ENCODE data around the gene SFRP5.
A peak's percentile ranks its signal among the peaks of the same experiment; 100 is the strongest.

The SFRP5 gene

DNA sequence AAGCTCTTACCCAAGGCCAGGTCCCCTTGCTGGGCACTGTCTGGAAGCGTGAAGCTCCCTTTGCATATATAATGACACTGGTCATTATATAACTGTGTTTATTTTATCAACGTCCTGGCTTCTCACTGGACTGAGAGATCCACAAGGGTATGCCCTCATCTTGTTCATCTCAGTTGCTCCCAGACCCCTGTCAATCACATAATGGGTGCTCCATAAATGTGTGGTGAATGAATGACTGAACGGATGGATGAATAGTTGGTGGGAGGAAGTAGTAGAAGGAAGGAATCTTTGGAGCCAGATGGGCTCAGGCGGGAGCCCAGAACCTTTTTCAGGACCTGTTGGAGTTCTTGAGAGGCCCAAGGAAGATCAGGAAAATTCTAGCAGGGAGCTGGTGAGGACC is 7.7 kb upstream of the SFRP5 start:
- DNase-seq, result no peak
- Histone ChIP-seq H4K8ac (ENCODE audit: low read depth, low read length) (no peak overlapping the region), H3K56ac (ENCODE audit: low read length) (no peak overlapping the region), H4K5ac (ENCODE audit: low read length) (no peak overlapping the region), H2BK15ac (replicated peaks; ENCODE audit: low read depth) (no peak overlapping the region), H3K4me3 (ENCODE audit: low read length) (no peak overlapping the region), H2BK5ac (ENCODE audit: low read length) (no peak overlapping the region), H3K4me1 (ENCODE audit: control insufficient read depth, low read depth, low read length) (peaks cover 8% of the 10 kb centered on the region), H3K18ac (ENCODE audit: low read length) (no peak overlapping the region), H2AK5ac (ENCODE audit: low read length) (no peak overlapping the region), H2BK120ac (ENCODE audit: low read depth, low read length) (no peak overlapping the region), H3K23ac (ENCODE audit: low read length) (no peak overlapping the region), H3K36me3 (ENCODE audit: control insufficient read depth, insufficient read depth, low read length) (no peaks in the 10 kb centered on the region), H3K27me3 (ENCODE audit: insufficient read depth, low read length, poor library complexity) (no peaks in the 10 kb centered on the region), H3K9ac (ENCODE audit: low read length) (no peak overlapping the region), H3K27ac (ENCODE audit: low read depth, low read length) (no peak overlapping the region), H3K4ac (ENCODE audit: low read depth, low read length) (no peak overlapping the region), H3K4me2 (ENCODE audit: low read length) (no peak overlapping the region), H3K79me2 (ENCODE audit: control insufficient read depth, insufficient read depth, low read length) (no peaks in the 10 kb centered on the region), H3K79me1 (ENCODE audit: low read length) (no peaks in the 10 kb centered on the region)
- WGBS (ENCODE audit: extremely low coverage, insufficient coverage, low lambda C conversion rate), result no CpG with 5 or more reads among the region's 4 CpGs

DNA sequence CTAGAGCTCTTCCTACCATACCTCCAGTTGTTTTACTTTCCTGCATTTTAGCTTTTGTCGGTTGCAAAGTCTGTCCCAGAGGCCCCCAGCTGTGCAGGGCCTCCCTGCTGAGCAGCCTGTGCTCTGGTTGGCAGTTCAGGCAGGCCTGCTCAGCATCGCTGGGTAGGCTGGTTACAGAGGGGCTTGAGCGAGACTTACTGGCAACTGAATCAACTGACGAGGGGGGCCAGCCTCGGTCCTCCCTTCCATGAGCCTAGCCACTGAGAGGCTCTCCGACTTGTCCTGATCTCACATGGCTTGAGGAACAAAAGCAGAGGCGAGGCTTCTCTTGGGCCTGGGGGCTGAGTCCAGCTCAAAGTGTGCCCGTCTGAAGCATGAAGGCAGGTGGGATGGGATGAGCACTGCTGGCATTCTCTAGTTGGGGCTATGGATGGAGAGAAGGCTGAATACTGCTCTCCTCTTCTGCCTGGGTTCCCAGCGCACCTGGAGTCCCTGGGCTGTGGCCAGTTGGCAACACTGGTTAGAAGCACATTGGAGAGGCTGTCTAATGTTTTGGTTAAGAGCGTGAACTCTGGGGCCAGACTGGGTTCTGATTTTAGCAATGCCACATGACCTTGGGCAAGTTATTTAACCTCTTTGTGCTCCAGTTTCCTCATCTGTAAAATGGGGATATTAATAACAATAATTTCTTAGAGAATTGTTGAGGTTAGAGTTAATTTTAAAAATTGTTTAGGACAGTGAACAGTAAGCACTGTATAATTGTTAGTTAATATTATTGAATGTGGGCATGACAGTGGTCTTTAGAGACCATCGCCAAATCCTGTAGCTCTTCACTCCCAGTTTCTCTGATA is 6.9 kb upstream of the SFRP5 start:
- Histone ChIP-seq H3K27ac (ENCODE audit: low read depth, low read length) (no peak overlapping the region), H3K9ac (ENCODE audit: low read length) (no peak overlapping the region), H3K4me3 (ENCODE audit: low read length) (no peak overlapping the region), H3K56ac (ENCODE audit: low read length) (no peak overlapping the region), H3K79me2 (ENCODE audit: control insufficient read depth, insufficient read depth, low read length) (no peaks in the 10 kb centered on the region), H2BK15ac (replicated peaks; ENCODE audit: low read depth) (no peak overlapping the region), H4K8ac (ENCODE audit: low read depth, low read length) (no peak overlapping the region), H2BK120ac (ENCODE audit: low read depth, low read length) (no peak overlapping the region), H3K4me1 (ENCODE audit: control insufficient read depth, low read depth, low read length) (peaks cover 8% of the 10 kb centered on the region), H3K23ac (ENCODE audit: low read length) (no peak overlapping the region), H3K4ac (ENCODE audit: low read depth, low read length) (no peak overlapping the region), H2AK5ac (ENCODE audit: low read length) (no peak overlapping the region), H3K18ac (ENCODE audit: low read length) (no peak overlapping the region), H3K27me3 (ENCODE audit: insufficient read depth, low read length, poor library complexity) (no peaks in the 10 kb centered on the region), H2BK5ac (ENCODE audit: low read length) (no peak overlapping the region), H4K5ac (ENCODE audit: low read length) (no peak overlapping the region), H3K79me1 (ENCODE audit: low read length) (no peaks in the 10 kb centered on the region), H3K36me3 (ENCODE audit: control insufficient read depth, insufficient read depth, low read length) (no peaks in the 10 kb centered on the region), H3K4me2 (ENCODE audit: low read length) (no peak overlapping the region)
- WGBS (ENCODE audit: extremely low coverage, insufficient coverage, low lambda C conversion rate), result no CpG with 5 or more reads among the region's 11 CpGs
- DNase-seq, result no peak

GRCh38 chr10:97777143-97777542 is 5.3 kb upstream of the SFRP5 start:
- Histone ChIP-seq H2BK5ac (ENCODE audit: low read length) (no peak overlapping the region), H3K18ac (ENCODE audit: low read length) (no peak overlapping the region), H3K79me1 (ENCODE audit: low read length) (no peaks in the 10 kb centered on the region), H2BK120ac (ENCODE audit: low read depth, low read length) (no peak overlapping the region), H3K4me2 (ENCODE audit: low read length) (no peak overlapping the region), H3K4me3 (ENCODE audit: low read length) (no peak overlapping the region), H3K23ac (ENCODE audit: low read length) (no peak overlapping the region), H2BK15ac (replicated peaks; ENCODE audit: low read depth) (no peak overlapping the region), H3K27me3 (ENCODE audit: insufficient read depth, low read length, poor library complexity) (peaks cover 3% of the 10 kb centered on the region), H3K36me3 (ENCODE audit: control insufficient read depth, insufficient read depth, low read length) (no peaks in the 10 kb centered on the region), H3K9ac (ENCODE audit: low read length) (no peak overlapping the region), H3K56ac (ENCODE audit: low read length) (no peak overlapping the region), H4K8ac (ENCODE audit: low read depth, low read length) (no peak overlapping the region), H3K79me2 (ENCODE audit: control insufficient read depth, insufficient read depth, low read length) (no peaks in the 10 kb centered on the region), H4K5ac (ENCODE audit: low read length) (no peak overlapping the region), H3K4me1 (ENCODE audit: control insufficient read depth, low read depth, low read length) (peaks cover 8% of the 10 kb centered on the region), H3K27ac (ENCODE audit: low read depth, low read length) (no peak overlapping the region), H2AK5ac (ENCODE audit: low read length) (no peak overlapping the region), H3K4ac (ENCODE audit: low read depth, low read length) (no peak overlapping the region)
- no CpG with 5 or more reads among the region's 4 CpGs for WGBS (ENCODE audit: extremely low coverage, insufficient coverage, low lambda C conversion rate)
- DNase-seq, result no peak

DNA sequence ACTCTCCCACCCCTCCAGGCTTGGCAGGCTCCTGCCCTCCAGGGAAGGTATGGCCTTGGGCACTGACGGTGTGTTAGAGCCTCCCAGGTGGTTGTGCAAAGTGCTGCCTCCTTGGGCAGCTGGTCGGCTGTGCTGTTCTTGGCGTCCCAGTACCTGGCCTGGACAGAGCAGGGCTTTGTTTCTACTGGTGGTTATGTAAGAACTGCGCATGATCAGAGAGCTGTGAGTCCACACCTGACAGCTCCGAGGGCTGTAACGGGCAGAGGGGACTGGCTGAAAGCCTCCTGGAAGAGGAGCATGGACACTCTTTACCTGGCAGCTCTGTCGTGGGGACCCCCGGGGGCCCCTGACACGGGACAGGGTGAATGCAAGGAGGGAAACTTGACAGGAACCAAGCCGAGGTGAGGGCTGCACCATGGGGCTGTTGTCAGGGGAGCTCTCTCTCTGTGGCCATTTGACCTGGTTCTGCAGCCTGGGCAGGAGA is 3.1 kb upstream of the SFRP5 start:
- DNase-seq, result no peak
- H3K18ac ChIP-seq (ENCODE audit: low read length), result no peak overlapping the region
- H3K4me3 ChIP-seq (ENCODE audit: low read length), result no peak overlapping the region
- H2BK5ac ChIP-seq (ENCODE audit: low read length), result no peak overlapping the region
- no peak overlapping the region for H4K8ac ChIP-seq (ENCODE audit: low read depth, low read length)
- no peak overlapping the region for H3K27ac ChIP-seq (ENCODE audit: low read depth, low read length)
- no peaks in the 10 kb centered on the region for H3K79me2 ChIP-seq (ENCODE audit: control insufficient read depth, insufficient read depth, low read length)
- WGBS (ENCODE audit: extremely low coverage, insufficient coverage, low lambda C conversion rate), result no CpG with 5 or more reads among the region's 10 CpGs
- H3K9ac ChIP-seq (ENCODE audit: low read length), result no peak overlapping the region
- H3K36me3 ChIP-seq (ENCODE audit: control insufficient read depth, insufficient read depth, low read length), result no peaks in the 10 kb centered on the region
- H3K23ac ChIP-seq (ENCODE audit: low read length), result no peak overlapping the region
- H3K4me1 ChIP-seq (ENCODE audit: control insufficient read depth, low read depth, low read length), result no peaks in the 10 kb centered on the region
- no peak overlapping the region for H3K4ac ChIP-seq (ENCODE audit: low read depth, low read length)
- no peak overlapping the region for H2BK120ac ChIP-seq (ENCODE audit: low read depth, low read length)
- peaks cover 17% of the 10 kb centered on the region for H3K27me3 ChIP-seq (ENCODE audit: insufficient read depth, low read length, poor library complexity)
- no peak overlapping the region for H2AK5ac ChIP-seq (ENCODE audit: low read length)
- H3K4me2 ChIP-seq (ENCODE audit: low read length), result no peak overlapping the region
- H2BK15ac ChIP-seq (replicated peaks; ENCODE audit: low read depth), result no peak overlapping the region
- H3K56ac ChIP-seq (ENCODE audit: low read length), result no peak overlapping the region
- H3K79me1 ChIP-seq (ENCODE audit: low read length), result no peaks in the 10 kb centered on the region
- H4K5ac ChIP-seq (ENCODE audit: low read length), result no peak overlapping the region

- Histone ChIP-seq H3K4me1 (ENCODE audit: control insufficient read depth, low read depth, low read length) (no peaks in the 10 kb centered on the region), H3K79me2 (ENCODE audit: control insufficient read depth, insufficient read depth, low read length) (no peaks in the 10 kb centered on the region), H2BK15ac (replicated peaks; ENCODE audit: low read depth) (no peak overlapping the region), H3K4me2 (ENCODE audit: low read length) (no peak overlapping the region), H3K9ac (ENCODE audit: low read length) (no peak overlapping the region), H3K27ac (ENCODE audit: low read depth, low read length) (no peak overlapping the region), H3K27me3 (ENCODE audit: insufficient read depth, low read length, poor library complexity) (peaks cover 19% of the 10 kb centered on the region), H4K8ac (ENCODE audit: low read depth, low read length) (no peak overlapping the region), H3K4me3 (ENCODE audit: low read length) (no peak overlapping the region), H2AK5ac (ENCODE audit: low read length) (no peak overlapping the region), H3K36me3 (ENCODE audit: control insufficient read depth, insufficient read depth, low read length) (no peaks in the 10 kb centered on the region), H3K56ac (ENCODE audit: low read length) (no peak overlapping the region), H3K23ac (ENCODE audit: low read length) (no peak overlapping the region), H3K18ac (ENCODE audit: low read length) (no peak overlapping the region), H2BK120ac (ENCODE audit: low read depth, low read length) (no peak overlapping the region), H3K4ac (ENCODE audit: low read depth, low read length) (no peak overlapping the region), H2BK5ac (ENCODE audit: low read length) (no peak overlapping the region), H3K79me1 (ENCODE audit: low read length) (no peaks in the 10 kb centered on the region), H4K5ac (ENCODE audit: low read length) (no peak overlapping the region)
- peak; percentile 28 for DNase-seq
- WGBS (ENCODE audit: extremely low coverage, insufficient coverage, low lambda C conversion rate), result no CpG with 5 or more reads among the region's 1 CpG
Observed at GRCh38 chr10:97773096-97773495, 1.3 kb upstream of the SFRP5 start.
